Suprapubic skin (tissue), 4 donors: Measurements from ENCODE around the gene DDR1. TPM values are rescaled to one million over a fixed set of nuclear protein-coding genes. Genes with fewer than 3 reads are reported as not detected.
"Not testable (repeated sequence)": the region's sequence is repeated elsewhere in the genome, so short reads cannot be mapped to it uniquely, and the experiment has no call there.

Experiments used
- DNase-seq, 2 donors: peaks; one replicate each; pipeline ENCODE4 v3.0.0-alpha.2; 2019; ENCODE audit warnings: low spot score in 2 of 2
- H3K27ac ChIP-seq: fragments of 200-600 bp; sonication (generic); one replicate; pipeline ENCODE4 v1.5.1; 2019
- H3K27me3 ChIP-seq: fragments of 200-600 bp; sonication (generic); one replicate; pipeline ENCODE4 v1.5.1; 2019
- H3K36me3 ChIP-seq: fragments of 200-600 bp; sonication (generic); one replicate; pipeline ENCODE4 v1.5.1; 2019
- H3K4me1 ChIP-seq: fragments of 200-600 bp; sonication (generic); one replicate; pipeline ENCODE4 v1.5.1; 2019
- H3K4me3 ChIP-seq: fragments of 200-600 bp; sonication (generic); one replicate; pipeline ENCODE4 v1.5.1; 2019; ENCODE audit warnings: mild to moderate bottlenecking
- H3K9me3 ChIP-seq: fragments of 200-600 bp; sonication (generic); one replicate; pipeline ENCODE4 v1.5.1; 2019
- EP300 ChIP-seq: sonication (generic); formaldehyde crosslinking; IDR thresholded peaks from one replicate; pipeline ENCODE4 v1.6.1; 2017; ENCODE audit warnings: antibody characterized with exemption
- POLR2A ChIP-seq, 2 donors: fragments of 450-650 bp; IDR thresholded peaks; one replicate each; pipeline ENCODE4 v1.6.1; 2017; ENCODE audit warnings: antibody characterized with exemption in 2 of 2, mild to moderate bottlenecking in 2 of 2, moderate library complexity in 2 of 2
- POLR2AphosphoS5 ChIP-seq, 3 donors: sonication (generic); formaldehyde crosslinking; IDR thresholded peaks; one replicate each; pipeline ENCODE4 v1.6.1; 2017; ENCODE audit warnings: antibody characterized with exemption in 3 of 3
- WGBS: methylation state at CpG from one replicate; pipeline ENCODE4 v1.1.5; 2018; 5-methylcytosine and 5-hydroxymethylcytosine counted together
- total RNA-seq, 4 donors: library from RNA; depleted of rRNA; stranded (reverse); fragments of >200 nt; gene quantifications; one replicate each; pipeline ENCODE4 v1.1.0, GENCODE V29; 2016
- TF ChIP-seq, protein P1 (sequence below), 2 donors: fragments of 200-600 bp in 1 of 2; fragments of 450-650 bp in 1 of 2; sonication (generic) in 1 of 2; IDR thresholded peaks; one replicate each; pipeline ENCODE4 v1.5.1; 2016 to 2019; ENCODE audit warnings: antibody characterized with exemption in 2 of 2, mild to moderate bottlenecking in 1 of 2, moderate library complexity in 1 of 2

The DDR1 gene
- total RNA-seq, 4 donors from 2014 or later, result 161 to 210 (median 188) TPM

- DNase-seq, result no peak
- H3K36me3 ChIP-seq, result peaks cover 70% of the 10 kb centered on the region
- no peak overlapping the region for H3K27ac ChIP-seq
- TF ChIP-seq, protein P1, sequence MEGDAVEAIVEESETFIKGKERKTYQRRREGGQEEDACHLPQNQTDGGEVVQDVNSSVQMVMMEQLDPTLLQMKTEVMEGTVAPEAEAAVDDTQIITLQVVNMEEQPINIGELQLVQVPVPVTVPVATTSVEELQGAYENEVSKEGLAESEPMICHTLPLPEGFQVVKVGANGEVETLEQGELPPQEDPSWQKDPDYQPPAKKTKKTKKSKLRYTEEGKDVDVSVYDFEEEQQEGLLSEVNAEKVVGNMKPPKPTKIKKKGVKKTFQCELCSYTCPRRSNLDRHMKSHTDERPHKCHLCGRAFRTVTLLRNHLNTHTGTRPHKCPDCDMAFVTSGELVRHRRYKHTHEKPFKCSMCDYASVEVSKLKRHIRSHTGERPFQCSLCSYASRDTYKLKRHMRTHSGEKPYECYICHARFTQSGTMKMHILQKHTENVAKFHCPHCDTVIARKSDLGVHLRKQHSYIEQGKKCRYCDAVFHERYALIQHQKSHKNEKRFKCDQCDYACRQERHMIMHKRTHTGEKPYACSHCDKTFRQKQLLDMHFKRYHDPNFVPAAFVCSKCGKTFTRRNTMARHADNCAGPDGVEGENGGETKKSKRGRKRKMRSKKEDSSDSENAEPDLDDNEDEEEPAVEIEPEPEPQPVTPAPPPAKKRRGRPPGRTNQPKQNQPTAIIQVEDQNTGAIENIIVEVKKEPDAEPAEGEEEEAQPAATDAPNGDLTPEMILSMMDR (IDR thresholded peaks at IDR 0.05), result no peak
- TF ChIP-seq POLR2A (IDR thresholded peaks at IDR 0.05) (no peak), EP300 (no peak), POLR2AphosphoS5 (IDR thresholded peaks at IDR 0.05) (no peak)
- no peaks in the 10 kb centered on the region for H3K27me3 ChIP-seq
- no peaks in the 10 kb centered on the region for H3K9me3 ChIP-seq
- H3K4me1 ChIP-seq, result peaks cover 19% of the 10 kb centered on the region
- whole genome bisulfite sequencing, result 95% methylated on average over 8 of the region's 8 CpGs
- H3K4me3 ChIP-seq, result no peak overlapping the region
These were observed 34.4 kb downstream of the DDR1 start for GRCh38 chr6:30918670-30919069.

DNA sequence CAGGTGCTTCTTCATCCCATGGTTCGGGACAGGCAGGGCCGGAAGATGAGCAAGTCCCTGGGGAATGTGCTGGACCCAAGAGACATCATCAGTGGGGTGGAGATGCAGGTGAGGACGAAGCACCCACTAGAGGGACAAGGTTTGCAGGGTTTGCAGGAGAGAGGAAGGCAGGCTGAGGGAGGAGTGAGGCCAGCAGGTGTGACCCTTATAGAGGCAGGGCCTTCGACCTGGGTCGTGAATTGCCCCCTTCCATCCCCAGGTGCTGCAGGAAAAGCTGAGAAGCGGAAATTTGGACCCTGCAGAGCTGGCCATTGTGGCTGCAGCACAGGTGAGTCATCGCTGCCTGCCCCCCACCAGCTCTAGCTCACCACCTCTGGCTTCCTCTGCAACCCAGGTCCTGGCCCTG, 38.1 kb downstream of the DDR1 start:
- WGBS, result 88% methylated on average over 7 of the region's 7 CpGs
- Histone ChIP-seq H3K4me3 (no peak overlapping the region), H3K9me3 (no peaks in the 10 kb centered on the region), H3K27ac (no peak overlapping the region), H3K36me3 (peaks cover 93% of the 10 kb centered on the region), H3K27me3 (no peaks in the 10 kb centered on the region), H3K4me1 (no peaks in the 10 kb centered on the region)
- no peak for DNase-seq
- TF ChIP-seq POLR2AphosphoS5 (IDR thresholded peaks at IDR 0.05), result no peak
- TF ChIP-seq, protein P1 (IDR thresholded peaks at IDR 0.05), result no peak
- TF ChIP-seq POLR2A (IDR thresholded peaks at IDR 0.05), result no peak
- TF ChIP-seq EP300, result no peak

DNA sequence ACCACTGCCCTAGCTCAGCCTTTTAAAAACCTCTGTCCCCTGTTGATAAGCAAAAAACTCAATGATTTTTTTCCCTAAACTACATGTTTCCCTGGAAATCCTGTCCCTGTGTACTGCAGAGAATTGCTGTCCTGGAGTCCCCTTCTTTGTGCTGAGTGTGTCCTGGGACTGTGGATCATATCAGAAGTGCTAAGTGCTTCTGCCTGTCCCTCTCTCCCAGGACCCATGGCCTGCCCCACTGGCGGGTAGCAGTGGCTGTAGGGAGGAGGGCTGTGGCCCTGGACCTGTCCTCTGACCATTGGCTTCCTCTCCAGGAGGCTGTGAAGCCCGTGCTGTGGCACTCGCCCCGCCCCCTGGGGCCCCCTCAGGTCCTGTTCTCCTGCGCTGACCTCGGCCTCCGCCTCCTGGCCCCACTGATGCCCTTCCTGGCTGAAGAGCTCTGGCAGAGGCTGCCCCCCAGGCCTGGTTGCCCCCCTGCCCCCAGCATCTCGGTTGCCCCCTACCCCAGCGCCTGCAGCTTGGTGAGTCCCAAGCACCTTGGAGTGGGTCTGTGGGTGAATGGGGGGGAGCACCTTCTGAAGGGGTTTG, 39.8 kb downstream of the DDR1 start:
- peaks cover 76% of the 10 kb centered on the region for H3K36me3 ChIP-seq

GRCh38 chr6:30926644-30927043, 42.3 kb downstream of the DDR1 start:
- no peaks in the 10 kb centered on the region for H3K27me3 ChIP-seq
- WGBS, result 78% methylated on average over 4 of the region's 4 CpGs
- DNase-seq, result no peak
- H3K9me3 ChIP-seq, result no peaks in the 10 kb centered on the region
- no peaks in the 10 kb centered on the region for H3K4me1 ChIP-seq
- H3K36me3 ChIP-seq, result peaks cover 52% of the 10 kb centered on the region
- no peak overlapping the region for H3K4me3 ChIP-seq
- TF ChIP-seq, protein P1 (IDR thresholded peaks at IDR 0.05), result no peak
- TF ChIP-seq POLR2A (IDR thresholded peaks at IDR 0.05) (no peak), EP300 (no peak), POLR2AphosphoS5 (IDR thresholded peaks at IDR 0.05) (no peak)
- no peak overlapping the region for H3K27ac ChIP-seq

More for the DNA sequence above, 39.8 kb downstream of the DDR1 start:
- H3K4me1 ChIP-seq, H3K9me3 ChIP-seq, H3K27me3 ChIP-seq, H3K27ac ChIP-seq, H3K4me3 ChIP-seq, DNase-seq: not testable (repeated sequence)
- 77% methylated on average over 7 of the region's 9 CpGs for WGBS

GRCh38 chr6:30927080-30927479, 42.8 kb downstream of the DDR1 start:
- H3K4me3 ChIP-seq, H3K9me3 ChIP-seq, DNase-seq, H3K27ac ChIP-seq, H3K4me1 ChIP-seq, H3K27me3 ChIP-seq: not testable (repeated sequence)
- peaks cover 47% of the 10 kb centered on the region for H3K36me3 ChIP-seq
- 95% methylated on average over 3 of the region's 3 CpGs for WGBS

GRCh38 chr6:30928677-30929076, 44.4 kb downstream of the DDR1 start:
- Histone ChIP-seq H3K4me1 (no peaks in the 10 kb centered on the region), H3K36me3 (peaks cover 31% of the 10 kb centered on the region), H3K27me3 (no peaks in the 10 kb centered on the region), H3K27ac (no peak overlapping the region), H3K9me3 (no peaks in the 10 kb centered on the region), H3K4me3 (no peak overlapping the region)
- DNase-seq, result no peak
- 97% methylated on average over 3 of the region's 3 CpGs for WGBS
- TF ChIP-seq POLR2AphosphoS5 (IDR thresholded peaks at IDR 0.05) (no peak), EP300 (no peak), POLR2A (IDR thresholded peaks at IDR 0.05) (no peak)
- TF ChIP-seq, protein P1 (IDR thresholded peaks at IDR 0.05), result no peak
